D721Med (cell line): Measurements from ENCODE around the gene TAS2R20.

Experiments used
- DNase-seq: peaks from one replicate; pipeline ENCODE4 v3.0.0; 2011; ENCODE audit warnings: low spot score; ENCODE audit not compliant: insufficient read length
- FAIRE-seq: peaks from 2 replicates; lab custom pipeline; 2011; peaks lifted over from hg19 to GRCh38; lab: Jason Lieb, UNC
- TF ChIP-seq, protein P1 (sequence below): IDR thresholded peaks from 2 replicates; pipeline ENCODE4 v1.5.1; 2012; ENCODE audit warnings: mild to moderate bottlenecking, control low read depth; ENCODE audit not compliant: insufficient read depth; ENCODE audit errors: missing control alignments

The TAS2R20 gene

DNA sequence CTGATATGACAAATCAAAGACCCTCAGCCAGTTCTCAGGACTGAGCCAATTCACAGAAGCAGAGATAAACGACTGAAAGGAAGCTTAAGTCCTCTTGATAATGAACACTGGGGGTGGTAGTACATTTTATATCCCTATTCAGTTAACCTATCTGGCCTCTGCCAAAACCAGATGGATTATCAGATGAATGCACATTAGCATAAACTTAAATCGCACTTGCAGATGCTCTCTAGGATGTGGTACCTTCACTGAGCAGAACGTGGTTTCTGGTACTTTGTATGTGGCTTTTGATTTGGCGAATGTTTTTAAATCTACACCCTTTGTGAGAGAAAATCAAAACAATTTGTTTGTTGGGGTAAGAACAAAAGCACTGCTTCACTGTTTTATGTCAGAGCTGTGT, 37.9 kb downstream of the TAS2R20 start:
- DNase-seq = no peak
- TF ChIP-seq, protein P1, sequence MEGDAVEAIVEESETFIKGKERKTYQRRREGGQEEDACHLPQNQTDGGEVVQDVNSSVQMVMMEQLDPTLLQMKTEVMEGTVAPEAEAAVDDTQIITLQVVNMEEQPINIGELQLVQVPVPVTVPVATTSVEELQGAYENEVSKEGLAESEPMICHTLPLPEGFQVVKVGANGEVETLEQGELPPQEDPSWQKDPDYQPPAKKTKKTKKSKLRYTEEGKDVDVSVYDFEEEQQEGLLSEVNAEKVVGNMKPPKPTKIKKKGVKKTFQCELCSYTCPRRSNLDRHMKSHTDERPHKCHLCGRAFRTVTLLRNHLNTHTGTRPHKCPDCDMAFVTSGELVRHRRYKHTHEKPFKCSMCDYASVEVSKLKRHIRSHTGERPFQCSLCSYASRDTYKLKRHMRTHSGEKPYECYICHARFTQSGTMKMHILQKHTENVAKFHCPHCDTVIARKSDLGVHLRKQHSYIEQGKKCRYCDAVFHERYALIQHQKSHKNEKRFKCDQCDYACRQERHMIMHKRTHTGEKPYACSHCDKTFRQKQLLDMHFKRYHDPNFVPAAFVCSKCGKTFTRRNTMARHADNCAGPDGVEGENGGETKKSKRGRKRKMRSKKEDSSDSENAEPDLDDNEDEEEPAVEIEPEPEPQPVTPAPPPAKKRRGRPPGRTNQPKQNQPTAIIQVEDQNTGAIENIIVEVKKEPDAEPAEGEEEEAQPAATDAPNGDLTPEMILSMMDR = no peak
- no peak for FAIRE-seq

DNA sequence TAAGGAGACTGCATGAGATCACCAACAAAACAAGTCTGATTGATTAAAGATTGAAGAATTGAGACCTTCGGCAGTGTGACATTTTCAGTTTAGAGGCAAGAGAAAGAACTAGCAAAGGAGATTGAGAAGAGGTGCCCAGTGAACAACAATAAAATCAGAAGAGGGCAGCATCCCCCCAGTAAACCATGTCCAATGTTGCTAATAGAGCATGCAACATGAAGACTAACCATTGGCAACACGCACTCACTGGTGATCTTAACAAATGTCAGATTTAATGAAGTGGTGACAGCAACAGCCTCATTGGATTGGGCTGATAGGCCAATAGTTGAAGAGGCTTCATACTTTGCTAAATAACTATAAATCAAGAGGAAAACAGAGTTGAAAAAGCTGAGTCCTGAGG, 38.3 kb downstream of the TAS2R20 start:
- no peak for DNase-seq
- TF ChIP-seq, protein P1 = no peak
- FAIRE-seq = no peak

DNA sequence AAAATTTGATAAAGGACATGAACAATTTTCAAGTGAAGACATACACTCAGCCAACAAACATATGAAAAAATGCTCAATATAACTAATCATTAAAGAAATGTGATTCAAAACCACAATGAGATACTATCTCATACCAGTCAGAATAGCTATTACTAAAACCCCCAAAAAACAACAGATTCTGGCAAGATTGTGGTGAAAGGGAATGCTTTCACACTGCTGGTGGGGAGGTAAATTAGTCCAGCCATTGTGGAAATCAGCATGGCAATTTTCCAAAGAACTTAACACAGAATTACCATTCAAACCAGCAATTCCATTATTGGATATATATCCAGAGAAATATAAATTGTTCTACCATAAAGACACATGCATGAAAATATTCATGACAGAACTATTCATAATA, 40.4 kb downstream of the TAS2R20 start:
- TF ChIP-seq, protein P1 = no peak
- FAIRE-seq (no peak), DNase-seq (no peak)

DNA sequence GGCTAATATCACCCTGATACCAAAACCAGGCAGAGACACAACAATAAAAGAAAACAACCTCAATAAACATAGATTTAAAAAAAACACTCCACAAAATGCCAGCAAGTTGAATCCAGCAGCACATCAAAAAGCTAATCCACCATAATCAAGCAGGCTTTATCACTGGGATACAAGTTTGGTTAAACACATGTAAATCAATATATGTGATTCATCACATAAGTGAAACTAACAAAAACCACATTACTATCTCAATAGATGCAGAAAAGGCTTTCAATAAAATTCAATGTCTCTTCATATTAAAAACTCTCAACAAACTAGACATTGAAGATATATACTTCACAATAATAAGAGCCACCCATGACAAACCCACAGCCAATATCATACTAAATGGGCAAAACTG, 42.0 kb downstream of the TAS2R20 start:
- no peak for FAIRE-seq
- TF ChIP-seq, protein P1 = no peak
- DNase-seq = no peak

DNA sequence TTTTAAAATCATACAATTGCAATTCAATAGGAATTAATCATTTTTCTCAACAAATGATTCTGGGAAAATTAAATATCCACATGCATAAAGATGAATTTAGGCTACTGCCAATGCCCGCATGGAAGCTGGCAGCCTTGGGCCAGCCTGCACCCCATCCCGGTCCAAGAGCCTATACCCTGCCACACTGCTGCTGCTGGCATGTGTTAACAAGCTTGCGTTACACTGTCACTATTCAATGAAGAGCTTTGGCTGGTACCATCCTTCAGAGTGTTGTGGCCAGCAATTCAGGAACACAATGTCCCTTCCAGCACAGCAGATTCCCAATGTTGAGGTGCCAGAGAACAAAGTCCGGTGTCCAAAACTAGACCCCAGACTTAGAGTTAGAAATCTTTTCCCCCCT, 45.5 kb downstream of the TAS2R20 start:
- TF ChIP-seq, protein P1 = no peak
- no peak for FAIRE-seq
- no peak for DNase-seq
